GM19239 (cell line): Measurements from ENCODE around the gene RAB3GAP1.
"Not testable (repeated sequence)": the region's sequence is repeated elsewhere in the genome, so short reads cannot be mapped to it uniquely, and the experiment has no call there.

Experiments
- DNase-seq: peaks from one replicate; pipeline ENCODE4 v3.0.0; 2011; ENCODE audit warnings: low spot score; ENCODE audit not compliant: insufficient read length
- FAIRE-seq: peaks from 2 replicates; lab custom pipeline; 2011; peaks lifted over from hg19 to GRCh38; lab: Jason Lieb, UNC

RAB3GAP1 gene

DNA sequence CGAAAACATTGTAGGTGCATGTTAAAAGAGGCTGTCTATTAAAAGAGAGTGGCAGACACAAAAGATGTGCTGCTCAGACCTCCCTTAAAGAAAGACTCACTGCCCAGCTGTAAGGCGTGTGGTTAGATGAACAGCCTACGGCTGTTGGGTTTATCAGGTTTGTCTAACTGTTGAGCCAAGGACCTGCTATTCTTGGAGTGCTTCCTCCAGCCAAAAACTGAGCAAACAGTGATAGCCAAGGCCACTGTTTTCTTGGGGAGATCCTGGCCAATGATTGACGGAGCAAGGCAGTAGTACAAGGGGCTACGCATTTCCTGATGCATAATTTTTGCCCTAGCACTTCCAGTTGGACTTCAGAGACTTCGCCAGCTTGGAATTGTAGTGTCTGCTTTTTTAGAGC lies 1.4 kb upstream of the RAB3GAP1 start:
- no peak for FAIRE-seq
- no peak for DNase-seq

- FAIRE-seq (no peak), DNase-seq (no peak)
Observed at GRCh38 chr2:135052997-135053474, 944 bp downstream of the RAB3GAP1 start.

DNA sequence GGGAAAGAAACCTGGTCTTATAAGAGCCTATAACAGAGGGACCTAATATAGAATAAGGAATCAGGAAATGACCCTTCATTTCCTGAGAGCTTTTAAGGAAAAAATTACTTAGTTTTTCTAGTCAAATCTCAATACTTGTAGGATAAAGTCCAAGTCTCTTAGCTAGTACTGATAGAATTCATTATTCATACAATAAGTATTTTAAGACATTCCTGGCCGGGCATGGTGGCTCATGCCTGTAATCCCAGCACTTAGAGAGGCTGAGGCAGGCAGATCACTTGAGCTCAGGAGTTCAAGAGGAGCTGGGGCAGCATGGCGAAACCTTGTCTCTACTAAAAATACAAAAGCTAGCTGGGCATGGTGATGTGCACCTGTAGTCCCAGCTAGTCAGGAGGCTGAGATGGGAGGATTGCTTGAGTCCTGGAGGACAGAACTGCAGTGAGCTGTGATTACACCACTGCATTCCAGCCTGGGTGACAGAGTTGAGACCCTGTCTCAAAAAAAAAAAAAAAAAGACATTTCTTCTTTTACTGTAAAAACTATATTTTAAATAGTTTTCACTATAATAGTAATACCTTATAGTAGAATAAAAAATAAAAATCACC lies 3.2 kb downstream of the RAB3GAP1 start:
- DNase-seq (no peak), FAIRE-seq (no peak)

DNA sequence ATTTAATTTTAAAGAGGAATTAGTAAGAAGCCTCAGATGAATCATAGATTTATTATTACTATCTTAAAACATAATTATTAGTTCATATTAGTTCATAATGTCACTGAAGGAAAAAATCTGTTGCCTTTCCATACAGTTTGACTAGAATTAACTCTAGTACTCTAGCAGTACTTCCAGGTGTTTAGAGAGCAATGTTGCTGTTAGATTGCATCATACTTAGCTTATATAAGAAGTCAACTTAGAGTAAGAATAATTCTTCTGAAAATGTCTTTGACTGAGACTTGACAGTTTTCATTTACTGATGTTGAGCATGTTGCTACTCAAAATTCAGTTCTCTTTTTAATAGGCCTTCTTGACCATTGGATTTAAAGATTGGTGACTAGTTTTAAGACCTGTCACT lies 4.7 kb downstream of the RAB3GAP1 start:
- DNase-seq: no peak
- FAIRE-seq: no peak

DNA sequence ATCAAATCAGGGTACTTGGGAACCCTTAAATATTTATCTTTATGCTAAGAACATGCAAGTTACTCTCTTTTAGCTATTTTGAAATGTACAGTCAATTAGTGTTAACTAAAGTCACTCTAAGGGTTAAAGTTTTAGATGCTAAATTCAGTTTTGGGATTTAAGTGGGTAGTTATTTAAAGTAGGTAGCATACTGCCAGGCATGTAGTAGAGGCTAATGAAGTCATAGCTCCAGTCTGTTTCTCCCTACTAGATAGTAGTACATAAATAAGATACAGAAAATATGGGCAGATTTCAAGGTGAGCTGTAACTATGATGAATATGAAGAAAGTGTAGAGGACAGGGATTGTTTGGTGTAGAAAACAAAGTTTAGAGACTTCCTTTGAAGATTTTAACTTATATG lies 7.5 kb downstream of the RAB3GAP1 start:
- no peak for FAIRE-seq

GRCh38 chr2:135063210-135063609 lies 11.1 kb downstream of the RAB3GAP1 start:
- DNase-seq (no peak), FAIRE-seq (peak; percentile 45)

More for the DNA sequence above, 7.5 kb downstream of the RAB3GAP1 start:
- no peak for DNase-seq

GRCh38 chr2:135064149-135064548 lies 12.1 kb downstream of the RAB3GAP1 start:
- DNase-seq (no peak), FAIRE-seq (peak; percentile 66)

- DNase-seq (no peak), FAIRE-seq (no peak)
Observed at GRCh38 chr2:135066710-135067109, 14.6 kb downstream of the RAB3GAP1 start.

GRCh38 chr2:135072125-135072997 lies 20.3 kb downstream of the RAB3GAP1 start:
- DNase-seq: no peak

GRCh38 chr2:135074216-135074615 lies 22.1 kb downstream of the RAB3GAP1 start:
- DNase-seq (no peak), FAIRE-seq (no peak)

More at GRCh38 chr2:135072125-135072997, 20.3 kb downstream of the RAB3GAP1 start:
- no peak for FAIRE-seq

- DNase-seq (no peak), FAIRE-seq (no peak)
Observed at GRCh38 chr2:135076556-135076955, 24.5 kb downstream of the RAB3GAP1 start.

DNA sequence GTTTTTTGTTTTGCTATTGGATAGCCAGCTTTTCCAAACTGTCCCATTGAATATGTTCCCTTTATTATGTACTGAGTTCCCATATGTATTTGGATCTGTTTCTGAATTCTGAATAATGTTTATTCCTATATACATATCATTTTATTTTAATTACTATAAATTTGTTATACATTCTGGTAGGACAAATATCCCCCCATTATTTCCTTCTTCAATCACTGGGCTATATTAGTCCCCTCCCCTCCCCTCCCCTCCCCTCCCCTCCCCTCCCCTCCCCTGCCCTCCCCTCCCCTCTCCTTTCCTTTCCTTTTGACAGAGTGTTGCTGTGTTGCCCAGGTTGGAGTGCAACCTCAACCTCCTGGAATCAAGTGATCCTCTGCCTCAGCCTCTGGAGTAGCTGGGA lies 26.3 kb downstream of the RAB3GAP1 start:
- DNase-seq (no peak), FAIRE-seq (no peak)

DNA sequence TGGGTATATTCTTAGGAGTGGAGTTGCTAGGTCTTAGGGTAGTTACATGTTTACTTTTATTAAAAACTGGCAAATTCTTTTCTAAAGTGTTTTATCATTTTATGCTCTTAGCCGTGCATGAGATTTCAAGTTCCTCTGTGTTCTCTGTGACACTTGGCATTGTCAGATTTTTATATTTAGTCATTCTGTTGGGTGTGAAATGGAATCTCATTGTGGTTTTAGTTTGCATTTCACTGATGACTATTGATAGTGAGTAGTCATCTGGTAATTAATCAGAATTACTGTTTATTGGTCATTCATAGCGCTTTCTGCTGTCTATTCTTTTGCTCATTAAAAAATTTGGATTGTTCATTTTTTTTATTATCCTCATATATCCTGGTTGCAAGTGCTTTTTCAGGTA lies 34.1 kb downstream of the RAB3GAP1 start:
- FAIRE-seq (no peak), DNase-seq (no peak)

DNA sequence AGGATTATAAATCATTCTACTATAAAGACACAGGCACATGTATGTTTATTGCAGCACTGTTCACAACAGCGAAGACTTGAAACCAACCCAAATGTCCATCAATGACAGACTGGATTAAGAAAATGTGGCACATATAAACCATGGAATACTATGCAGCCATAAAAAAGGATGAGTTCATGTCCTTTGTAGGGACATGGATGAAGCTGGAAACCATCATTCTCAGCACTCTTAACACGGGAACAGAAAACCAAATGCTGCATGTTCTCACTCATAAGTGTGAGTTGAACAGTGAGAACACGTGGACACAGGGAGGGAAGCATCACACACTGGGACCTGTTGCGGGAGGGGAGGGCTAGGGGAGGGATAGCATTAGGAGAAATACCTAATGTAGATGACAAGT lies 37.5 kb downstream of the RAB3GAP1 start:
- not testable (repeated sequence) for FAIRE-seq, DNase-seq

DNA sequence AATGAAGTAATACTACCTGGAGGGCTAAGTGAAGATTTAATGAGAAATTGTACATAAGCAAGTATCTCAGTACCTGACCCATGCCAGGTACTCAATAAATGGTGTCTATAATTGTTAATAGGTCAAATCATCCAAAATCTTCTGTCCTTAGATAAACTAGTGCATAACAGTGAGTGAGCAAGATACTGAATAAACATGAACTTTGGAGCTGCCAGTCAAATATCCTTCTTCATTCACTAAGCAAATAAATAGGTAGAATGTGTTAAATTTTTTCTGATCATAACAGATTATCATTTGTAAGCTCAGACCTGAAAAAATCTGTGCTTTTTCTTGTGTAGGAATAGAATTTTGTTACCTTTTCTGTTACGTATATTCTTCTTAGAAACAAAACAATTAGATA lies 39.6 kb downstream of the RAB3GAP1 start:
- DNase-seq (no peak), FAIRE-seq (no peak)

GRCh38 chr2:135093193-135093592 lies 41.1 kb downstream of the RAB3GAP1 start:
- no peak for DNase-seq
- FAIRE-seq: no peak

GRCh38 chr2:135093670-135094330 lies 41.7 kb downstream of the RAB3GAP1 start:
- FAIRE-seq (no peak), DNase-seq (no peak)

GRCh38 chr2:135094508-135094907 lies 42.4 kb downstream of the RAB3GAP1 start:
- DNase-seq: no peak
- no peak for FAIRE-seq

DNA sequence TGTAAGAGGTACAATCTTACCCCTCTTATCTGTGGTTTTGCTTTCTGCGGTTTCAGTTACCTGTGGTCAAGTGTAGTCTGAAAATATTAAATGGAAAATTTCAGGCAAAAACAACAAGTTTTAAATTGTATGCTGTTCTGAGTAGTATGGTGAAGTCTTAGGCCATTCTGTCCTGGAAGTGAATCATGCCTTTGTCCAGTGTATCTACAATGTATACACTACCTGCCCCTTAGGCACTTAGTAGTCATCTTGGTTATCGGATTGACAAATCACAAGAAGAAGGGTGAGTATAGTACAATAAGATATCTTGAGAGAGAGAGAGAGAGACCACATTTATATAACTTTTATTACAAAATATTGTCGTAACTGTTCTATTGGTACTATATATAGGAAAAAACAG lies 43.5 kb downstream of the RAB3GAP1 start:
- DNase-seq (no peak), FAIRE-seq (no peak)

GRCh38 chr2:135096665-135097446 lies 44.8 kb downstream of the RAB3GAP1 start:
- FAIRE-seq (no peak), DNase-seq (no peak)
